Measurements from ENCODE around the gene PCSK2. TPM values are rescaled to one million over a fixed set of nuclear protein-coding genes. Genes with fewer than 3 reads are reported as not detected.

Gene PCSK2
- total RNA-seq, 2 experiments from 2014 or later, result not detected

- Mint-ChIP-seq H3K27ac (no peak overlapping the region), H3K36me3 (ENCODE audit: low read depth) (no peaks in the 10 kb centered on the region), H3K4me3 (no peak overlapping the region), H3K27me3 (peaks cover 7% of the 10 kb centered on the region), H3K9me3 (no peaks in the 10 kb centered on the region), H3K4me1 (no peaks in the 10 kb centered on the region)
- ChIA-PET CTCF (interaction anchor here (0.5 kb wide), 1 partner anchor 644 kb away, joined by 3 read pairs; no protein-coding TSS in a partner anchor), POLR2A (interaction anchor here (0.7 kb wide), 1 partner anchor 525 kb away, joined by 3 read pairs; no protein-coding TSS in a partner anchor)
- no peak for DNase-seq
Measured at GRCh38 chr20:17479063-17479657, 252.3 kb downstream of the PCSK2 start.

- no peaks in the 10 kb centered on the region for H3K9me3 Mint-ChIP-seq
- no peak overlapping the region for H3K27ac Mint-ChIP-seq
- H3K27me3 Mint-ChIP-seq, result peaks cover 12% of the 10 kb centered on the region
- H3K36me3 Mint-ChIP-seq (ENCODE audit: low read depth), result no peaks in the 10 kb centered on the region
- CTCF ChIA-PET, result no interaction called here
- no peaks in the 10 kb centered on the region for H3K4me1 Mint-ChIP-seq
- no peak overlapping the region for H3K4me3 Mint-ChIP-seq
- POLR2A ChIA-PET, result no interaction called here
- no peak for DNase-seq
Measured at GRCh38 chr20:17480696-17481095, 253.9 kb downstream of the PCSK2 start.

GRCh38 chr20:17481661-17482060 is 254.8 kb downstream of the PCSK2 start:
- Mint-ChIP-seq H3K27ac (no peak overlapping the region), H3K9me3 (no peaks in the 10 kb centered on the region), H3K4me3 (no peak overlapping the region), H3K27me3 (peaks cover 17% of the 10 kb centered on the region), H3K36me3 (ENCODE audit: low read depth) (no peaks in the 10 kb centered on the region), H3K4me1 (no peaks in the 10 kb centered on the region)
- DNase-seq, result no peak
- CTCF ChIA-PET, result interaction anchor here (0.7 to 0.9 kb wide), 2 partner anchors 12 to 49 kb away, joined by 3 read pairs; no protein-coding TSS in a partner anchor
- POLR2A ChIA-PET, result no interaction called here

GRCh38 chr20:17482536-17482935 is 255.7 kb downstream of the PCSK2 start:
- ChIA-PET CTCF (interaction anchor here (0.9 kb wide), 1 partner anchor 50 kb away, joined by 3 read pairs; no protein-coding TSS in a partner anchor), POLR2A (no interaction called here)
- Mint-ChIP-seq H3K27me3 (peaks cover 17% of the 10 kb centered on the region), H3K4me1 (no peaks in the 10 kb centered on the region), H3K27ac (no peak overlapping the region), H3K9me3 (no peaks in the 10 kb centered on the region), H3K36me3 (ENCODE audit: low read depth) (no peaks in the 10 kb centered on the region), H3K4me3 (no peak overlapping the region)
- no peak for DNase-seq

DNA sequence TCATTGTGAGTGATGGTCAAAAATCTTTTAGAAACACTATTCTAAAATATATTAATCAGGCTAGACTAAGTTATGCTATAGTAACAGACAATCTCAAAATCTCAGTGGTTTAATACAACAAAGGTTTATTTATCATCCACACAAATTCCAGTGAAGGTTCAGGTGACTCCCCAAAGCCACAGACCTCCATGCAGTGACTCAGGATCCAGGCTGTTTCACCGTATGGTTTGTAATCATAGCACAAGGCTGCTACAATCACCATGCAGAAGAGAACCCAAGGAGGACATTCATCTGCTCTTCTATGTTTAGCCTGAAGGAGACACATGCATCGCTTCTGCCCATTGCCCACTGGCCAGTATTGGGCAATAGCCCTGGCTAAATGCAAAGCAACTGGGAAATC is 258.2 kb downstream of the PCSK2 start:
- Mint-ChIP-seq H3K9me3 (no peaks in the 10 kb centered on the region), H3K27me3 (peaks cover 15% of the 10 kb centered on the region), H3K36me3 (ENCODE audit: low read depth) (no peaks in the 10 kb centered on the region), H3K4me3 (no peak overlapping the region), H3K4me1 (no peaks in the 10 kb centered on the region), H3K27ac (no peak overlapping the region)
- ChIA-PET CTCF (no interaction called here), POLR2A (no interaction called here)
- DNase-seq, result no peak

- H3K27ac Mint-ChIP-seq, result no peak overlapping the region
- no peak for DNase-seq
- ChIA-PET CTCF (no interaction called here), POLR2A (no interaction called here)
- H3K36me3 Mint-ChIP-seq (ENCODE audit: low read depth), result no peaks in the 10 kb centered on the region
- H3K4me3 Mint-ChIP-seq, result no peak overlapping the region
- no peaks in the 10 kb centered on the region for H3K9me3 Mint-ChIP-seq
- H3K4me1 Mint-ChIP-seq, result no peaks in the 10 kb centered on the region
- peaks cover 11% of the 10 kb centered on the region for H3K27me3 Mint-ChIP-seq
Measured at GRCh38 chr20:17488916-17489600, 262.2 kb downstream of the PCSK2 start.

DNA sequence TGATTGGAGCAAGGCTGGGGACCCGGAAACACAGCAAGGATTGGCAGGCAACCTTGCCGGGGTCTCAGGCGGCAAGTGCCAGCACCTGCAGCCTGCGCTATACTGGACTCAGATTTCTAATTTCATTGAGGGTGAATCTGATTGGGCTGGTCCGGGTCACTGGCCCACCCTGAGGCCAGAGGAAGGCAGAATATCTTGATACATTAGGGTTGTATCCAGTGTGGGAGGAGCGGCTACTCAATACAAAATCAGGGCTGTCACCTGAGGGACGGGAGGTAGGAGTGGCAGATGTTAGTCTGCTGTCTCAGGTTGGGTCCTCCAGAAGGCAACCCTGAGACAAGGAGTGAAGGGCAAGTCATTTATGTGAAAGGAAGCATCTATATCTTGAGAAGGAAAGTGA is 263.7 kb downstream of the PCSK2 start:
- DNase-seq, result no peak
- no peaks in the 10 kb centered on the region for H3K36me3 Mint-ChIP-seq (ENCODE audit: low read depth)
- no peaks in the 10 kb centered on the region for H3K9me3 Mint-ChIP-seq
- H3K4me1 Mint-ChIP-seq, result no peaks in the 10 kb centered on the region
- H3K27me3 Mint-ChIP-seq, result peaks cover 5% of the 10 kb centered on the region
- H3K4me3 Mint-ChIP-seq, result no peak overlapping the region
- POLR2A ChIA-PET, result no interaction called here
- CTCF ChIA-PET, result no interaction called here
- no peak overlapping the region for H3K27ac Mint-ChIP-seq

DNA sequence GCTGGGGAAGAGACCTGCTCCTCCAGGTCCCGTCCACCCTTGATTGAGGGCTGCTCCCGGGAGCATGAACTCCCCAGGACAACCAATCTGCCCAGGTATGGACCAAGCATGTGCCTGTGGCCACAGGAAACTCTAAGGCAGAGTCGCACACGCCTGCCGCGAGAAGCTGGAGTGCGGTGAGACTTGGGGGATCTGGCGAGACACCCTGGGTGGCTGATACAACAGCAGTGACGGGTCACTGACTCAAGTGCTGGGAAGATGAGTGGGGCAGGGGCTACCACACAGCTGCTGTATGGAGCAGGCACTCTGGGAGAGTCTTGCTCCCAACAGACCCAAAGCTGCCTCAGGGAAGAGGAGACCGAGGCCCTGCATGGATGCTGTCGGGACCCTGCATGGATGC is 264.2 kb downstream of the PCSK2 start:
- Mint-ChIP-seq H3K36me3 (ENCODE audit: low read depth) (no peaks in the 10 kb centered on the region), H3K9me3 (no peaks in the 10 kb centered on the region), H3K27me3 (peaks cover 4% of the 10 kb centered on the region), H3K4me3 (no peak overlapping the region), H3K4me1 (no peaks in the 10 kb centered on the region), H3K27ac (no peak overlapping the region)
- no peak for DNase-seq
- CTCF ChIA-PET, result no interaction called here
- POLR2A ChIA-PET, result no interaction called here

DNA sequence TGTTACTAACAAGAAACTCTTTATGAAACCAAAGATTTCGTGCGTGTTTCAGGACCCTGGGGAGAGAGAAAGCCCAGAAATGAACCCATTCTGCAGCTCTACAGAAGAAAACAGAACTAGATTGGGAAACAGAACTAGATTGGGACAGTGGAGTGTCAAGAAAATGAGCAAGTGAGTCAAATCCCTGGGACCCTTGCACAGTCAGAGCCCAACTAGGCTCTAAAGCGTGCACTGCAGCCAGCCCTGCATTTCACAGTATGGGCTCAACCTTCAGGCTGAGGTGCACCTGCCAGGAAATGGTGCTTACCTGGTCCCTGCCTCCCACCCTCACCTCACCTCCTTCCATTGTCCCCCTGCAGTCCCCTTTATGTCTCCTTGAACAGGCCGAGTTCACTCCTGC is 264.6 kb downstream of the PCSK2 start:
- Mint-ChIP-seq H3K27me3 (peaks cover under 1% of the 10 kb centered on the region), H3K36me3 (ENCODE audit: low read depth) (no peaks in the 10 kb centered on the region), H3K27ac (no peak overlapping the region)

DNA sequence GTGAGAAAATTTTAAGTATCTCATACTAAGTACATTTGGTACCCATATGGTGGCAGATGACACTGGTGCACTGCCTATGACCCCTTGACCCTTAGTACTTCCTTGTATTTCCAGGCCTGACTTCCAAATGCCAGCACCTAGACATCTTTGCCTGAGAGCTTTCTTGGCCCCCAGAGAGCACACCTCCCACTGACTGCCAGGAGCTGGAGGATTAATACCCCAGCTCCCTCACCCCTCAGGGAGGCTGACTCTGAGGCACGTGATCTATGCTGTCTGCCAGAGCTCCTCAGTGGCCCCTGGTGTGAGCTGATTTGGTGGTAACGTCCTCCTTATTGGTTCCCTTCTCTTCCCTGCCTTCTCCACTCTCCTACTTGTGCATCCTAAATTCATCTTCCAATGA is 266.3 kb downstream of the PCSK2 start:
- H3K27ac Mint-ChIP-seq, result no peak overlapping the region
- POLR2A ChIA-PET, result no interaction called here
- H3K4me1 Mint-ChIP-seq, result no peaks in the 10 kb centered on the region
- no peak overlapping the region for H3K4me3 Mint-ChIP-seq
- H3K36me3 Mint-ChIP-seq (ENCODE audit: low read depth), result no peaks in the 10 kb centered on the region
- no peaks in the 10 kb centered on the region for H3K9me3 Mint-ChIP-seq
- DNase-seq, result no peak
- H3K27me3 Mint-ChIP-seq, result no peaks in the 10 kb centered on the region
- CTCF ChIA-PET, result interaction anchor here (2.0 kb wide), 1 partner anchor 11 kb away, joined by 7 read pairs; no protein-coding TSS in a partner anchor

More for the DNA sequence above, 264.6 kb downstream of the PCSK2 start:
- H3K4me3 Mint-ChIP-seq, result no peak overlapping the region
- no peaks in the 10 kb centered on the region for H3K9me3 Mint-ChIP-seq
- no peaks in the 10 kb centered on the region for H3K4me1 Mint-ChIP-seq
- DNase-seq, result no peak
- ChIA-PET POLR2A (no interaction called here), CTCF (no interaction called here)

GRCh38 chr20:17494201-17494600 is 267.4 kb downstream of the PCSK2 start:
- Mint-ChIP-seq H3K27me3 (peaks cover 4% of the 10 kb centered on the region), H3K9me3 (no peaks in the 10 kb centered on the region), H3K36me3 (ENCODE audit: low read depth) (no peaks in the 10 kb centered on the region), H3K4me3 (no peak overlapping the region), H3K4me1 (no peaks in the 10 kb centered on the region), H3K27ac (no peak overlapping the region)
- no peak for DNase-seq
- CTCF ChIA-PET, result interaction anchor here (2.0 kb wide), 1 partner anchor 10 kb away, joined by 7 read pairs; no protein-coding TSS in a partner anchor
- POLR2A ChIA-PET, result no interaction called here

DNA sequence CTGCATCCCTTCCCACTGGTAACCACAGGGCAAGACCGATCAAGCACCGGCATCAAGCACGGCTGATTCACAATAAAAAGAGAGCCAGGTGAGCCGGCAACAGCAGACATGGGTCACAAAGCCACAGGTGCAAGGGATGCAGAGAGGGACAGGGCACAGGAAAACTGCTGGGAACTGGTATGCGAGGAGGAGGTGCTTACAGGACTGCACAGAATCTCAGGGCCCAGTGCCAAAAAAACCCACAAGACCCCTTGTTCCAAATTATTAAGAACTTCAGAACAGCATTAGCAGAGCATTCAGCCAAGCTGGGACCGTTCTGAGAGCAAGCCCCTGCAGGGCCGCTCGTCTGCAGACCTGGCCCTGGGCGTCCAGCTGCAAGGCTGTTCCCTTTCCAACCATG is 269.0 kb downstream of the PCSK2 start:
- DNase-seq, result no peak
- Mint-ChIP-seq H3K9me3 (no peaks in the 10 kb centered on the region), H3K27ac (no peak overlapping the region), H3K4me1 (no peaks in the 10 kb centered on the region), H3K4me3 (no peak overlapping the region), H3K27me3 (peaks cover 4% of the 10 kb centered on the region), H3K36me3 (ENCODE audit: low read depth) (no peaks in the 10 kb centered on the region)
- CTCF ChIA-PET, result no interaction called here
- POLR2A ChIA-PET, result no interaction called here

DNA sequence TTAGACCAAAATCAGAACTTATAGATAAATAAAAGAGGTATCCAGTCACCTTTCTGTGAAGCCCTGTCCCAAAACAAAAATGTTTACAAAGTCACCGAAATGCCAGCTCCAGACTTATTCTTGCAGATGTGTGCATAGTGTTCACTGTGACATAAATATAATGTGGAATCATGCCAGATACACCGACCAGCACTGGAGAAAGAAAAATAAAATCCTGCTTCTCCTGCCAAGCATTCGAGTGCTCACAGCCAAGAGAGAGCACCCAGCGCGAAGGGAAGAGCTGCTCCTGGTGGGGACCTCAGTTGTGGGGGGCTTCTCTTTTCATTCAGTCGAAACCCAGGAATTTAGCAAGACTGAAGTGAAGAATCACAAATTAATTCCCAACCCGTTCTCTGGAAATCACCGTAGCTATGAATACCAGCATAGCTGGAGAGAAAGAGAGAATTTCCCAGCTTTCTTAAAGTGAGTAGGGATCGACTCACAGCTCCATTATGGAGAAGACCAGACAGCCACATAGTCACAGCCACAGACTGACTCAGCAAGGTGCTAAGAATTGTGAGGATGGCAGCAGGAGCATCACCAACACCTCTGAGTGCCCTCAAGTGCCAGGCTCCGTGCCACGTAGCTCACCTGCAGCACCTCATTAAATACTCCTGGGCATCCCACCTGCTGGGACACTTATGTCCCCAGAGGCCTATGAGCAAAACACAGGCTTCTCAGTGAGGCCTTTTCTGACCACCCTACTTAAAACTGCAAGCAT is 271.2 kb downstream of the PCSK2 start:
- H3K36me3 Mint-ChIP-seq (ENCODE audit: low read depth), result no peaks in the 10 kb centered on the region
- no peak overlapping the region for H3K27ac Mint-ChIP-seq
- no peaks in the 10 kb centered on the region for H3K9me3 Mint-ChIP-seq
- DNase-seq, result no peak
- H3K4me1 Mint-ChIP-seq, result peaks cover 14% of the 10 kb centered on the region
- H3K4me3 Mint-ChIP-seq, result no peak overlapping the region
- CTCF ChIA-PET, result interaction anchor here (1.1 kb wide), 1 partner anchor 400 kb away, joined by 3 read pairs; no protein-coding TSS in a partner anchor
- POLR2A ChIA-PET, result no interaction called here
- peaks cover 8% of the 10 kb centered on the region for H3K27me3 Mint-ChIP-seq

Data from activated CD4-positive, alpha-beta memory T cell treated with anti-CD3 and anti-CD28 coated beads, Interleukin-2, amount 10 ng/mL, durations not matched to agents 7 days and 5 days (primary cell).